Gastroesophageal sphincter (tissue), 3 donors: ENCODE results near the gene COLEC12.

ENCODE experiments used
- CTCF ChIP-seq, 4 experiments: fragments of 200-600 bp in 2 of 4; fragments of 450-650 bp in 2 of 4; sonication (generic) in 1 of 4; IDR thresholded peaks; one replicate each; pipeline ENCODE4 v1.5.1; 2017 to 2019; ENCODE audit warnings: antibody characterized with exemption in 4 of 4, mild to moderate bottlenecking in 2 of 4, moderate library complexity in 2 of 4
- EP300 ChIP-seq: sonication (generic); formaldehyde crosslinking; IDR thresholded peaks from one replicate; pipeline ENCODE4 v1.6.1; 2017; ENCODE audit warnings: antibody characterized with exemption, mild to moderate bottlenecking
- POLR2A ChIP-seq, 2 donors: fragments of 450-650 bp; IDR thresholded peaks; one replicate each; pipeline ENCODE4 v1.6.1; 2017; ENCODE audit warnings: antibody characterized with exemption in 2 of 2, mild to moderate bottlenecking in 2 of 2, moderate library complexity in 1 of 2
- POLR2AphosphoS5 ChIP-seq: sonication (generic); formaldehyde crosslinking; IDR thresholded peaks from one replicate; pipeline ENCODE4 v1.6.1; 2017; ENCODE audit warnings: antibody characterized with exemption

- TF ChIP-seq CTCF (IDR thresholded peaks at IDR 0.05) (no peak), POLR2A (IDR thresholded peaks at IDR 0.05) (no peak), POLR2AphosphoS5 (peak; percentile 11), EP300 (no peak)
These were observed 124.2 kb downstream of the COLEC12 start for GRCh38 chr18:376311-376710.
